Loucy (cell line): ENCODE data around the gene PARP8.

Experiments used
- H2AFZ ChIP-seq: fragments of 200-600 bp; sonication (generic); 2 replicates; pipeline ENCODE4 v1.6.0; 2016; ENCODE audit warnings: antibody characterized with exemption, mild to moderate bottlenecking, low read length, moderate library complexity
- H3F3A ChIP-seq: fragments of 200-600 bp; 2 replicates; pipeline ENCODE4 v1.6.0; 2016; ENCODE audit warnings: antibody characterized with exemption, low read depth, mild to moderate bottlenecking
- H3K27me3 ChIP-seq: fragments of 200-600 bp; sonication (generic); 2 replicates; pipeline ENCODE4 v1.6.1; 2014; ENCODE audit warnings: low read length, mild to moderate bottlenecking; ENCODE audit not compliant: insufficient read depth, poor library complexity, severe bottlenecking
- H3K36me3 ChIP-seq: fragments of 200-600 bp; sonication (generic); 2 replicates; pipeline ENCODE4 v1.6.1; 2016; ENCODE audit warnings: low read length; ENCODE audit not compliant: insufficient read depth
- H3K4me1 ChIP-seq: fragments of 200-600 bp; sonication (generic); 2 replicates; pipeline ENCODE4 v1.5.1; 2014; ENCODE audit warnings: low read length, mild to moderate bottlenecking; ENCODE audit not compliant: insufficient read depth, poor library complexity, severe bottlenecking
- H3K4me2 ChIP-seq: fragments of 200-600 bp; sonication (generic); 2 replicates; pipeline ENCODE4 v1.6.0; 2014; ENCODE audit warnings: antibody characterized with exemption, low read length, low read depth, mild to moderate bottlenecking; ENCODE audit not compliant: poor library complexity, severe bottlenecking
- H3K4me3 ChIP-seq: fragments of 200-600 bp; sonication (generic); 2 replicates; pipeline ENCODE4 v1.5.1; 2014; ENCODE audit warnings: low read length, mild to moderate bottlenecking, mixed read lengths; ENCODE audit not compliant: poor library complexity, severe bottlenecking
- H3K79me2 ChIP-seq: fragments of 200-600 bp; sonication (generic); 2 replicates; pipeline ENCODE4 v1.6.1; 2014; ENCODE audit warnings: low read length; ENCODE audit not compliant: insufficient read depth
- H3K9ac ChIP-seq: fragments of 200-600 bp; sonication (generic); 2 replicates; pipeline ENCODE4 v1.6.0; 2014; ENCODE audit warnings: mild to moderate bottlenecking, low read depth, low read length, moderate library complexity; ENCODE audit not compliant: poor library complexity, severe bottlenecking
- H3K9me2 ChIP-seq: fragments of 200-600 bp; sonication (generic); replicated peaks from 2 replicates; pipeline ENCODE4 v1.6.1; 2016; ENCODE audit warnings: low read depth, low read length, mixed read lengths
- H3K9me3 ChIP-seq: fragments of 200-600 bp; sonication (generic); 2 replicates; pipeline ENCODE4 v1.6.1; 2014; ENCODE audit warnings: mild to moderate bottlenecking, antibody characterized with exemption, low read length, low read depth; ENCODE audit not compliant: insufficient read depth
- H4K20me1 ChIP-seq: fragments of 200-600 bp; sonication (generic); 2 replicates; pipeline ENCODE4 v1.6.0; 2014; ENCODE audit warnings: antibody characterized with exemption, low read length, mild to moderate bottlenecking; ENCODE audit not compliant: insufficient read depth, poor library complexity, severe bottlenecking
- EZH2phosphoT487 ChIP-seq: fragments of 200-600 bp; IDR thresholded peaks from 2 replicates; pipeline ENCODE4 v1.6.1; 2018; ENCODE audit warnings: antibody characterized with exemption, mild to moderate bottlenecking, moderate library complexity, borderline replicate concordance
- TF ChIP-seq, protein P1 (sequence below): fragments of 200-600 bp; sonication (generic); conservative IDR thresholded peaks from 2 replicates; pipeline ENCODE4 v1.5.1; 2014; ENCODE audit warnings: mild to moderate bottlenecking, antibody characterized with exemption, low read length

Gene PARP8

DNA sequence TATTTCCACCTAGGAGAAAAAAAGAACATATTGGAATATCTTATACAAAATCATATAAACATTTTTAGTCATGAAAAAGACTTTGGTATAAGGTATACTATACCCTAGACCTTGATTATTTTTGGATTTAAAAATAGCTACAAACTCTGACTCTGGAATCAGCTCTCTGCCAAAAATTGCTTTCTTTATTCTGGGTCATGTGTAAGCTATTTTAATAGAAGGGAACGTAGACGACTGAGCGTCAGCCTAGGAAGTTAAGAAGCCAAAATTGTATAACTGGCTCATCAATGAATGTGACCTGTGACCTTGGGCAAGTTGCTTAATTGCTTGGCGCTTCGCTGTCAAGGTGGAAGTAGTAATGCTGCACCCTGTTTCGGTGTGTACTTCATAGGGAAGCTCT lies 157.1 kb downstream of the PARP8 start:
- TF ChIP-seq, protein P1, sequence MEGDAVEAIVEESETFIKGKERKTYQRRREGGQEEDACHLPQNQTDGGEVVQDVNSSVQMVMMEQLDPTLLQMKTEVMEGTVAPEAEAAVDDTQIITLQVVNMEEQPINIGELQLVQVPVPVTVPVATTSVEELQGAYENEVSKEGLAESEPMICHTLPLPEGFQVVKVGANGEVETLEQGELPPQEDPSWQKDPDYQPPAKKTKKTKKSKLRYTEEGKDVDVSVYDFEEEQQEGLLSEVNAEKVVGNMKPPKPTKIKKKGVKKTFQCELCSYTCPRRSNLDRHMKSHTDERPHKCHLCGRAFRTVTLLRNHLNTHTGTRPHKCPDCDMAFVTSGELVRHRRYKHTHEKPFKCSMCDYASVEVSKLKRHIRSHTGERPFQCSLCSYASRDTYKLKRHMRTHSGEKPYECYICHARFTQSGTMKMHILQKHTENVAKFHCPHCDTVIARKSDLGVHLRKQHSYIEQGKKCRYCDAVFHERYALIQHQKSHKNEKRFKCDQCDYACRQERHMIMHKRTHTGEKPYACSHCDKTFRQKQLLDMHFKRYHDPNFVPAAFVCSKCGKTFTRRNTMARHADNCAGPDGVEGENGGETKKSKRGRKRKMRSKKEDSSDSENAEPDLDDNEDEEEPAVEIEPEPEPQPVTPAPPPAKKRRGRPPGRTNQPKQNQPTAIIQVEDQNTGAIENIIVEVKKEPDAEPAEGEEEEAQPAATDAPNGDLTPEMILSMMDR: no peak
- TF ChIP-seq EZH2phosphoT487: no peak
- H3K36me3 ChIP-seq: peaks cover 45% of the 10 kb centered on the region
- no peaks in the 10 kb centered on the region for H3K9me2 ChIP-seq
- H3K4me2 ChIP-seq: no peak overlapping the region
- no peaks in the 10 kb centered on the region for H3K79me2 ChIP-seq
- no peak overlapping the region for H3K4me3 ChIP-seq
- no peaks in the 10 kb centered on the region for H4K20me1 ChIP-seq
- H3K9me3 ChIP-seq: no peaks in the 10 kb centered on the region
- H2AFZ ChIP-seq: no peak overlapping the region
- no peaks in the 10 kb centered on the region for H3F3A ChIP-seq
- H3K27me3 ChIP-seq: no peaks in the 10 kb centered on the region
- H3K9ac ChIP-seq: no peak overlapping the region
- no peaks in the 10 kb centered on the region for H3K4me1 ChIP-seq

DNA sequence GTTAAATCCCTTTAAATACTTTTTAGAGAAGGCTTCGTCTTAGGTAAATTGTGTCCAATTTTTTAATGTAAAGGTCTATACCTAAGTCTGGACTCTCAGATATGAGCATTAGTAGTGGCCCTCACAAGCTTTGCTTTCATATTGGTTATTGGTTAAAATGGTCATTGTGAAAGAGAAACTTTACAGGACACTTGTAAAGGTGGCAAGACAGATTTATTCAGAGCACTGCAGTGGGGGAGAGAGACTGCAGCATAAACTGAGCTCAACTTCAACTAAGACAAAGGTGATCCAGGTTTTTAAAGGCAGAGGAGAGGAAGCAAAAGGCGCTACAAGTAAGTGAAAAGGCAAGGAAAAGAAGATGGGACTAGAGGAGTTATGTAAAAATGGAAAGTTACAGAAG lies 157.7 kb downstream of the PARP8 start:
- Histone ChIP-seq H3K9ac (no peak overlapping the region), H3K36me3 (peaks cover 42% of the 10 kb centered on the region), H2AFZ (no peak overlapping the region), H3K27me3 (no peaks in the 10 kb centered on the region), H3K79me2 (no peaks in the 10 kb centered on the region), H3K4me1 (no peaks in the 10 kb centered on the region), H3K4me2 (no peak overlapping the region), H3K9me2 (no peaks in the 10 kb centered on the region), H3K9me3 (no peaks in the 10 kb centered on the region), H3F3A (no peaks in the 10 kb centered on the region), H3K4me3 (no peak overlapping the region), H4K20me1 (no peaks in the 10 kb centered on the region)
- no peak for TF ChIP-seq EZH2phosphoT487
- TF ChIP-seq, protein P1: no peak

DNA sequence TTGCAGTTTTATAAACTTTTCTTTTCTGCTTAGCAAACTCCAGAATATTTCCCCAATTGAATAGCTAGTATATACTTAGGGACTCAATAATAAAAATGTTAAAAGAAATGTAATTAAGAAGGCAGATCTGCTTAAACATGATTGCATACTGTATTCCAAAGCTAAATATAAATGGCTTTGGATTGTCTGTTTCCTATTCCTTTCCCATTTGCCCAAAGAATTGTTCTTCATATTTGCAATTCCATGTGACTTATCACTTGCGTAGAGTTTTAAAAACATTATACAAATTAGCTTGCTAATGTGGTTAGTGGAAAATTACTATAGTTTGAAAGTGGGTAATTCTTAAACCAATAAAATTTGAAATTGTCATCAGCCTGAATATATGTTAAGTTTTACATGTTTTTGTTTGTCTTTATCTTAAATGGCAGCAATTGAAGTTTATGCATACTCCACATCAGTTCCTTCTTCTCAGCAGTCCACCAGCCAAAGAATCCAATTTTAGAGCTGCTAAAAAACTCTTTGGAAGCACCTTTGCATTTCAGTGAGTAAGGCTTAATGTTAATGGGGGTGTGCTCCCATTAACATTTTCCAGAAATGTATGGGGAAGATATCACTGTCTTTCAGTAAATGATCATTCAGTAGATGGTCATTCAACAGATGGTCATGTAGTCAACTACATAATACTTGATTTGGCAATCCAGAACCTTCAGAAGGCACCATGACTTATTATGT lies 161.2 kb downstream of the PARP8 start:
- Histone ChIP-seq H3K4me2 (no peak overlapping the region), H3K4me3 (no peak overlapping the region), H3K9ac (no peak overlapping the region), H3K36me3 (peaks cover 27% of the 10 kb centered on the region), H3F3A (no peaks in the 10 kb centered on the region), H3K9me3 (no peaks in the 10 kb centered on the region), H3K27me3 (no peaks in the 10 kb centered on the region), H4K20me1 (no peaks in the 10 kb centered on the region), H3K4me1 (no peaks in the 10 kb centered on the region), H3K79me2 (no peaks in the 10 kb centered on the region), H3K9me2 (no peaks in the 10 kb centered on the region), H2AFZ (no peak overlapping the region)
- TF ChIP-seq, protein P1: no peak
- no peak for TF ChIP-seq EZH2phosphoT487
